K562 (cell line): ENCODE data around the gene PNKD.

ENCODE experiments used
- CTCF ChIP-seq, 3 experiments: IDR thresholded peaks in 2 of 3; conservative IDR thresholded peaks in 1 of 3; 2 replicates each; pipeline ENCODE4 v1.5.1; 2011 to 2012; ENCODE audit warnings: low read length in 3 of 3, mild to moderate bottlenecking in 3 of 3, control low read depth in 2 of 3, improper control_type of control experiment in 1 of 3, inconsistent platforms in 1 of 3, low read depth in 1 of 3, mixed read lengths in 1 of 3, moderate library complexity in 1 of 3; ENCODE audit not compliant: insufficient read depth in 2 of 3
- DMBX1 ChIP-seq: fragments of 250-450 bp; sonication (Bioruptor Pico); IDR thresholded peaks from 2 replicates; pipeline ENCODE4 v1.8.0; 2022; ENCODE audit warnings: inconsistent platforms, mild to moderate bottlenecking, moderate library complexity, borderline replicate concordance
- IRF2 ChIP-seq: sonication (generic); formaldehyde crosslinking; IDR thresholded peaks from 2 replicates; pipeline ENCODE4 v1.8.1; 2022; ENCODE audit warnings: mild to moderate bottlenecking, missing genetic modification reagents
- MTA1 ChIP-seq: fragments of 450-650 bp; IDR thresholded peaks from 2 replicates; pipeline ENCODE4 v1.6.1; 2017; ENCODE audit warnings: borderline replicate concordance
- PHF8 ChIP-seq: fragments of 200-600 bp; sonication (generic); IDR thresholded peaks from 2 replicates; pipeline ENCODE4 v1.6.1; 2012; ENCODE audit warnings: mixed run types, mild to moderate bottlenecking, inconsistent platforms, low read length, moderate library complexity, borderline replicate concordance
- TOE1 ChIP-seq, 2 experiments: fragments of 450-650 bp in 1 of 2; sonication (generic) in 1 of 2; formaldehyde crosslinking in 1 of 2; IDR thresholded peaks; 2 replicates each; pipeline versions ENCODE4 v1.7.1 to v1.8.0; 2016 to 2022; ENCODE audit warnings: borderline replicate concordance in 2 of 2, mild to moderate bottlenecking in 2 of 2, antibody characterized with exemption in 1 of 2, inconsistent platforms in 1 of 2, low read depth in 1 of 2, missing genetic modification reagents in 1 of 2, moderate library complexity in 1 of 2
- TF ChIP-seq, protein P1 (sequence below): fragments of 250-450 bp; sonication (Bioruptor Pico); IDR thresholded peaks from 2 replicates; pipeline ENCODE4 v1.8.0; 2021; ENCODE audit warnings: moderate library complexity, mild to moderate bottlenecking, inconsistent platforms
- TF ChIP-seq, protein P2 (sequence below): IDR thresholded peaks from 3 replicates; pipeline ENCODE4 v1.6.1; 2011; ENCODE audit warnings: borderline replicate concordance, mild to moderate bottlenecking; ENCODE audit not compliant: insufficient read length, insufficient read depth

DNA sequence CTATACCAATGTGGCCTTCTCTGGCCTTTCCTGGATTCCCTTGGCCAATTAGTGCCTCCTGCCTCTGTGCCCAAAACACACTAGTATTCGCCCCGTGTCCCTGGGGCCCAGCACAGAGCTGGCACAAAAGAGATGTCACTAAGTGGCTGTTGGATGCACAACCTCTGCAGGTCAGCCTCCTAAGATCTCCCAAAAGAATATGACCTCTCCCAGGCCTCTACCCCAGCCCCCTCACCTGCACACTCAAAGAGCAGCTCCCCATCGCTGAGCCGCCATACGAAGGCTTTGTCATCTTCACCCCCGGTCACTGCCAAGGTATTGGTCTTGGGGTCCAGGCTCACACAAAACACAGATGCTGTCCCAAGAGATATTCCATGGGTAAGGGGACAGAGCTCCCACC lies 3.1 kb upstream of the PNKD start:
- TF ChIP-seq MTA1 (no peak), TOE1 (IDR thresholded peaks at IDR 0.05; ENCODE audit: borderline replicate concordance) (no peak), TOE1 (CRISPR knock-in tag; IDR thresholded peaks at IDR 0.05; ENCODE audit: borderline replicate concordance, low read depth) (no peak), CTCF (IDR thresholded peaks at IDR 0.05 in 2 of 3, conservative IDR thresholded peaks at IDR 0.05 in 1 of 3; ENCODE audit: insufficient read depth in 2 of 3, low read depth in 1 of 3, low read length in 3 of 3) (no peak), IRF2 (no peak), PHF8 (no peak), DMBX1 (CRISPR knock-in tag) (no peak)
- TF ChIP-seq, protein P1, sequence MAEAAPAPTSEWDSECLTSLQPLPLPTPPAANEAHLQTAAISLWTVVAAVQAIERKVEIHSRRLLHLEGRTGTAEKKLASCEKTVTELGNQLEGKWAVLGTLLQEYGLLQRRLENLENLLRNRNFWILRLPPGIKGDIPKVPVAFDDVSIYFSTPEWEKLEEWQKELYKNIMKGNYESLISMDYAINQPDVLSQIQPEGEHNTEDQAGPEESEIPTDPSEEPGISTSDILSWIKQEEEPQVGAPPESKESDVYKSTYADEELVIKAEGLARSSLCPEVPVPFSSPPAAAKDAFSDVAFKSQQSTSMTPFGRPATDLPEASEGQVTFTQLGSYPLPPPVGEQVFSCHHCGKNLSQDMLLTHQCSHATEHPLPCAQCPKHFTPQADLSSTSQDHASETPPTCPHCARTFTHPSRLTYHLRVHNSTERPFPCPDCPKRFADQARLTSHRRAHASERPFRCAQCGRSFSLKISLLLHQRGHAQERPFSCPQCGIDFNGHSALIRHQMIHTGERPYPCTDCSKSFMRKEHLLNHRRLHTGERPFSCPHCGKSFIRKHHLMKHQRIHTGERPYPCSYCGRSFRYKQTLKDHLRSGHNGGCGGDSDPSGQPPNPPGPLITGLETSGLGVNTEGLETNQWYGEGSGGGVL (CRISPR knock-in tag): no peak
- TF ChIP-seq, protein P2, sequence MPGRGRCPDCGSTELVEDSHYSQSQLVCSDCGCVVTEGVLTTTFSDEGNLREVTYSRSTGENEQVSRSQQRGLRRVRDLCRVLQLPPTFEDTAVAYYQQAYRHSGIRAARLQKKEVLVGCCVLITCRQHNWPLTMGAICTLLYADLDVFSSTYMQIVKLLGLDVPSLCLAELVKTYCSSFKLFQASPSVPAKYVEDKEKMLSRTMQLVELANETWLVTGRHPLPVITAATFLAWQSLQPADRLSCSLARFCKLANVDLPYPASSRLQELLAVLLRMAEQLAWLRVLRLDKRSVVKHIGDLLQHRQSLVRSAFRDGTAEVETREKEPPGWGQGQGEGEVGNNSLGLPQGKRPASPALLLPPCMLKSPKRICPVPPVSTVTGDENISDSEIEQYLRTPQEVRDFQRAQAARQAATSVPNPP: no peak
